Thyroid gland (tissue), 4 donors: ENCODE results near the gene ANKRD33B.

Experiments used
- CTCF ChIP-seq, 6 experiments: fragments of 200-600 bp in 3 of 6; fragments of 450-650 bp in 3 of 6; sonication (generic) in 3 of 6; IDR thresholded peaks; one replicate each; pipeline ENCODE4 v1.5.1; 2016 to 2019; ENCODE audit warnings: antibody characterized with exemption in 6 of 6, mild to moderate bottlenecking in 2 of 6, inconsistent platforms in 1 of 6, moderate library complexity in 1 of 6
- POLR2A ChIP-seq, 2 donors: fragments of 450-650 bp; IDR thresholded peaks; one replicate each; pipeline ENCODE4 v1.6.1; 2017; ENCODE audit warnings: antibody characterized with exemption in 2 of 2, mild to moderate bottlenecking in 2 of 2, moderate library complexity in 1 of 2

GRCh38 chr5:10673407-10673806, 109.5 kb downstream of the ANKRD33B start:
- TF ChIP-seq CTCF (IDR thresholded peaks at IDR 0.05) (no peak), POLR2A (IDR thresholded peaks at IDR 0.05) (no peak)
